GM23248 (cell line): Measurements from ENCODE around the gene VPS52.

Experiments used
- EZH2 ChIP-seq: fragments of 200-600 bp; sonication (generic); IDR thresholded peaks from 2 replicates; pipeline ENCODE4 v1.6.1; 2018; ENCODE audit warnings: antibody characterized with exemption, mild to moderate bottlenecking; ENCODE audit not compliant: insufficient read depth, poor library complexity, severe bottlenecking
- EZH2phosphoT487 ChIP-seq: fragments of 200-600 bp; sonication (generic); IDR thresholded peaks from 2 replicates; pipeline ENCODE4 v1.6.1; 2018; ENCODE audit warnings: antibody characterized with exemption, moderate library complexity, mild to moderate bottlenecking, low read depth; ENCODE audit not compliant: insufficient read depth

DNA sequence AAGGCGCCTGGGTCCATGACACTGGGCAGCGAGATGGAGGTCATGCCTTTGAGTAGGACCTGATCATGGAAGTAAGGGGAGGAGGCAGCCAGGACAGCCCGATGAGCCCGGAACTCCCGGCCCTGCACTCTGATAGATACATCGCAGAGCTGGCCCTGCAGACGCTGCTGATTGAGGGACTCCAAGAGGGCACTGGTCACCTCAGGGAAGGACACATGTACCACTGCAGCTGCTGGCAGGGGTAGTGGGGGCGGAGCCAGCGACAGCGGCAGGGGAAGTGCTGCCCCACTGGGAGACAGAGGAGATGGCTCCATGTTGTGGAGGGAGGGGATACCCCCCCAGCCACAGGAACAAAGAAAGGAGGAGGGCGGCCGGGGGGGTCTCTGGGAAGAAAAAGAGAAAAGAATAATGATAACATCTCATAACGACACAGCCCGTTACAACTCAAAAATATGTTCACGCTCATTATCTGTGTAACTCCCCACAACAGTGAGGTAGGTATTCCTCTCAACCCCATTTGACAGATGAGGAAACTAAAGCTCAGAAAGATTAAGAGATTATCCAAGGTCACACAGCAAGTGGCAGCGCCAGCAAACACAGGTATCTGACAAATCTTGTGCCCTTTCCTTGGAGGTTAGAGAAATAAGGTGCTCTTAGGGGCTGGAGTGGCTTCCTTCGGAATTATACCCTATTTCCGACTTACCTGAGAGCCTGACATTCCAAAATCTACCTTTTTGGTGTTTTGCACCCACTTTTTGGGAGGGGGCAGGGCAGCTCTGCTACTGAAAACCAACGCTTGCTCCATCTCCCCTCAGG lies 45.1 kb upstream of the VPS52 start:
- no peak for TF ChIP-seq EZH2
- no peak for TF ChIP-seq EZH2phosphoT487
